Hepatocyte (in vitro differentiated cells): ENCODE measurements around the gene PSMB1. TPM values are rescaled to one million over a fixed set of nuclear protein-coding genes. Genes with fewer than 3 reads are reported as not detected.
"Not testable (repeated sequence)": the region's sequence is repeated elsewhere in the genome, so short reads cannot be mapped to it uniquely, and the experiment has no call there.

Experiments
- DNase-seq: peaks from one replicate; pipeline ENCODE4 v3.0.0-alpha.2; 2016; ENCODE audit warnings: low spot score
- H2AFZ ChIP-seq: fragments of 200-600 bp; sonication (generic); 2 replicates; pipeline ENCODE4 v1.6.0; 2016; ENCODE audit warnings: antibody characterized with exemption, mild to moderate bottlenecking
- H3K27ac ChIP-seq: fragments of 200-600 bp; sonication (generic); 2 replicates; pipeline ENCODE4 v1.5.1; 2016; ENCODE audit warnings: mild to moderate bottlenecking
- H3K27me3 ChIP-seq: fragments of 200-600 bp; sonication (generic); 2 replicates; pipeline ENCODE4 v1.6.1; 2016
- H3K36me3 ChIP-seq: fragments of 200-600 bp; sonication (generic); replicated peaks from 2 replicates; pipeline ENCODE4 v1.5.1; 2016; ENCODE audit warnings: low read depth; ENCODE audit not compliant: insufficient read depth
- H3K4me1 ChIP-seq: fragments of 200-600 bp; sonication (generic); 2 replicates; pipeline ENCODE4 v1.5.1; 2016; ENCODE audit warnings: mild to moderate bottlenecking, moderate library complexity; ENCODE audit not compliant: insufficient read depth
- H3K4me2 ChIP-seq: fragments of 200-600 bp; sonication (generic); 2 replicates; pipeline ENCODE4 v1.6.0; 2016
- H3K4me3 ChIP-seq: fragments of 200-600 bp; sonication (generic); 2 replicates; pipeline ENCODE4 v1.5.1; 2016; ENCODE audit warnings: mild to moderate bottlenecking
- H3K79me2 ChIP-seq: fragments of 200-600 bp; sonication (generic); 2 replicates; pipeline ENCODE4 v1.6.0; 2017; ENCODE audit warnings: mild to moderate bottlenecking
- H3K9me2 ChIP-seq: fragments of 200-600 bp; sonication (generic); replicated peaks from 2 replicates; pipeline ENCODE4 v1.6.0; 2017; ENCODE audit warnings: mild to moderate bottlenecking; ENCODE audit not compliant: insufficient read depth
- H3K9me3 ChIP-seq: fragments of 200-600 bp; sonication (generic); 2 replicates; pipeline ENCODE4 v1.5.1; 2016; ENCODE audit warnings: low read depth, mild to moderate bottlenecking
- H4K20me1 ChIP-seq: fragments of 200-600 bp; sonication (generic); 2 replicates; pipeline ENCODE4 v1.6.0; 2016; ENCODE audit warnings: mild to moderate bottlenecking; ENCODE audit not compliant: insufficient read depth, poor library complexity, severe bottlenecking
- EZH2 ChIP-seq: fragments of 200-600 bp; sonication (generic); IDR thresholded peaks from 2 replicates; pipeline ENCODE4 v1.6.1; 2016; ENCODE audit warnings: antibody characterized with exemption, mild to moderate bottlenecking, borderline replicate concordance
- EZH2phosphoT487 ChIP-seq: fragments of 200-600 bp; sonication (generic); IDR thresholded peaks from one replicate; pipeline ENCODE4 v1.6.1; 2018; ENCODE audit warnings: antibody characterized with exemption, mild to moderate bottlenecking, low read depth, moderate library complexity; ENCODE audit not compliant: unreplicated experiment, severe bottlenecking
- WGBS: methylation state at CpG from one replicate; pipeline ENCODE4 v1.1.6; 2016; ENCODE audit warnings: low lambda C conversion rate; ENCODE audit errors: missing lambda C conversion rate; 5-methylcytosine and 5-hydroxymethylcytosine counted together
- polyA plus RNA-seq: library from polyadenylated mRNA; unstranded; fragments of >200 nt; fragmentation: Nextera tagmentation; extraction: Ambion mirVana; gene quantifications from 2 replicates; pipeline ENCODE4 v1.2.1, GENCODE V29; 2016
- total RNA-seq: library from RNA; depleted of rRNA; stranded (reverse); fragments of >200 nt; gene quantifications from 2 replicates; pipeline ENCODE4 v1.2.3, GENCODE V29; 2014
- TF ChIP-seq, protein P1 (sequence below): fragments of 200-600 bp; sonication (generic); IDR thresholded peaks from 2 replicates; pipeline ENCODE4 v1.5.1; 2016; ENCODE audit warnings: antibody characterized with exemption, mild to moderate bottlenecking; ENCODE audit not compliant: poor library complexity

Gene PSMB1
- total and polyA plus RNA-seq, 2 experiments from 2014 or later, result 261 to 398 TPM

DNA sequence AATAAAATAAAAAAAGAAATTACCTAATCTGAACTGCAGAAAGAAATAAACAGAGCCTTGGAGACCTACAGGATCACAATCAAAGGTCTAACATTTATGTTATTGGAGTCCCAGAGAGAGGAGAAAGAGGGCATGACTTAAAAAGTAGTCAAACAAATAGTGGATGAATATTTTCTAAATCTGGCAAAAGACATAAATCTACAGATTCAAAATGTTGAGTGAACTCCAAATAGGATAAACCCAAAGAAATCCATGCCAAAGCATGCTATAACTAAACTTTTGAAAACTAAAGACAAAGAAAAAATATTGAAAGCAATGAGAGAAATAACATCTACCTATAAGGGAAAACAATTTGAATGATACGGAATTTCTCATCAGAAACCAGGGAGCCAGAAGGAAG lies 38.2 kb downstream of the PSMB1 start:
- Histone ChIP-seq H4K20me1 (no peaks in the 10 kb centered on the region), H3K79me2 (no peaks in the 10 kb centered on the region), H3K27ac (no peak overlapping the region), H3K4me1 (no peaks in the 10 kb centered on the region), H3K4me2 (no peak overlapping the region), H3K4me3 (no peak overlapping the region), H2AFZ (no peak overlapping the region), H3K36me3 (no peaks in the 10 kb centered on the region), H3K27me3 (no peaks in the 10 kb centered on the region), H3K9me3 (no peaks in the 10 kb centered on the region), H3K9me2 (no peaks in the 10 kb centered on the region)
- WGBS, result 96% methylated on average over 1 of the region's 1 CpG
- no peak for DNase-seq
- TF ChIP-seq EZH2phosphoT487 (no peak), EZH2 (no peak)
- TF ChIP-seq, protein P1, sequence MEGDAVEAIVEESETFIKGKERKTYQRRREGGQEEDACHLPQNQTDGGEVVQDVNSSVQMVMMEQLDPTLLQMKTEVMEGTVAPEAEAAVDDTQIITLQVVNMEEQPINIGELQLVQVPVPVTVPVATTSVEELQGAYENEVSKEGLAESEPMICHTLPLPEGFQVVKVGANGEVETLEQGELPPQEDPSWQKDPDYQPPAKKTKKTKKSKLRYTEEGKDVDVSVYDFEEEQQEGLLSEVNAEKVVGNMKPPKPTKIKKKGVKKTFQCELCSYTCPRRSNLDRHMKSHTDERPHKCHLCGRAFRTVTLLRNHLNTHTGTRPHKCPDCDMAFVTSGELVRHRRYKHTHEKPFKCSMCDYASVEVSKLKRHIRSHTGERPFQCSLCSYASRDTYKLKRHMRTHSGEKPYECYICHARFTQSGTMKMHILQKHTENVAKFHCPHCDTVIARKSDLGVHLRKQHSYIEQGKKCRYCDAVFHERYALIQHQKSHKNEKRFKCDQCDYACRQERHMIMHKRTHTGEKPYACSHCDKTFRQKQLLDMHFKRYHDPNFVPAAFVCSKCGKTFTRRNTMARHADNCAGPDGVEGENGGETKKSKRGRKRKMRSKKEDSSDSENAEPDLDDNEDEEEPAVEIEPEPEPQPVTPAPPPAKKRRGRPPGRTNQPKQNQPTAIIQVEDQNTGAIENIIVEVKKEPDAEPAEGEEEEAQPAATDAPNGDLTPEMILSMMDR, result no peak

DNA sequence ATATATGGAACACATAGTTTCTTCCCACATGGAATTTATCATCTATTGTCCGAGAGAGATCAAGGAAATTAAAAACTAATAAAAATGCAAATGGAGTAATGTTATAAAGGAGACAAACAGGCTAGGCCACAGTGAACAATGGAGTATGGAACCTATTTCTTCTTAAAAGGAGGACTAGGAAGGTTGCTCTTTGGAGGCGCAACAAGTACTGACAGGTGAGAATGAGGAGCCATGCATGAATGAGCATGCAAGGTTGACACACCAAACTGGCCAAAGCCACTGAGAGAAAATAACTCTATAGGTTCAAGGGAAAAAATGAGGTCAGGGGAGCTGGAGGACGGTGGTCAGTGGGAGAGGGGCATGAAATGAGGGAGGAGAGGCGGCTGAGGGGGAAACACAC lies 40.9 kb downstream of the PSMB1 start:
- Histone ChIP-seq H3K4me1 (no peaks in the 10 kb centered on the region), H3K9me2 (no peaks in the 10 kb centered on the region), H3K36me3 (no peaks in the 10 kb centered on the region), H3K9me3 (no peaks in the 10 kb centered on the region), H3K4me3 (no peak overlapping the region), H3K27me3 (no peaks in the 10 kb centered on the region), H3K4me2 (no peak overlapping the region), H4K20me1 (no peaks in the 10 kb centered on the region), H3K27ac (no peak overlapping the region), H2AFZ (no peak overlapping the region), H3K79me2 (no peaks in the 10 kb centered on the region)
- 89% methylated on average over 4 of the region's 4 CpGs for WGBS
- DNase-seq, result no peak
- TF ChIP-seq, protein P1, result no peak
- TF ChIP-seq EZH2 (no peak), EZH2phosphoT487 (no peak)

- Histone ChIP-seq H3K27ac (no peak overlapping the region), H3K27me3 (no peaks in the 10 kb centered on the region), H3K79me2 (no peaks in the 10 kb centered on the region), H3K36me3 (no peaks in the 10 kb centered on the region), H3K4me2 (no peak overlapping the region), H4K20me1 (no peaks in the 10 kb centered on the region), H3K9me3 (no peaks in the 10 kb centered on the region), H2AFZ (no peak overlapping the region), H3K9me2 (no peaks in the 10 kb centered on the region), H3K4me1 (no peaks in the 10 kb centered on the region), H3K4me3 (no peak overlapping the region)
- no peak for DNase-seq
- 89% methylated on average over 20 of the region's 20 CpGs for WGBS
- TF ChIP-seq EZH2 (no peak), EZH2phosphoT487 (no peak)
- TF ChIP-seq, protein P1, result no peak
Observed at GRCh38 chr6:170510631-170511030, 42.5 kb downstream of the PSMB1 start.

DNA sequence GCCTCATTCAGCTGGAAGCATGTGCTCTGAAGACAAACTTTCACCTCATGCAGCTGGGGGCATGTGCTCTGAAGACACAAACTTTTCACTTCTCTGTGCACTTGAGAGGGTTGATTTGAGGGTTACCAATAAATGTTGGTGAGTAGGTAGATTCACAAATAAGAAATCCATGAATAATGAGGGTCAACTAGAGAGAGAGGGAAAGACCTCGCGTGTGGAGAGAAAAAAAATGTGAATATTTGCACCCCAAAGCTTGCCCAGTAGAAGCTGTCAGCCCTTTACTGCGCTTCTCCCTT lies 43.4 kb downstream of the PSMB1 start:
- Histone ChIP-seq H3K27ac (no peak overlapping the region), H3K4me1 (no peaks in the 10 kb centered on the region), H3K79me2 (no peaks in the 10 kb centered on the region), H4K20me1 (no peaks in the 10 kb centered on the region), H3K27me3 (no peaks in the 10 kb centered on the region), H3K4me2 (no peak overlapping the region), H3K9me3 (no peaks in the 10 kb centered on the region), H3K36me3 (no peaks in the 10 kb centered on the region), H2AFZ (no peak overlapping the region), H3K4me3 (no peak overlapping the region), H3K9me2 (no peaks in the 10 kb centered on the region)
- 92% methylated on average over 3 of the region's 3 CpGs for WGBS
- TF ChIP-seq EZH2 (no peak), EZH2phosphoT487 (no peak)
- TF ChIP-seq, protein P1, result no peak
- DNase-seq, result no peak

DNA sequence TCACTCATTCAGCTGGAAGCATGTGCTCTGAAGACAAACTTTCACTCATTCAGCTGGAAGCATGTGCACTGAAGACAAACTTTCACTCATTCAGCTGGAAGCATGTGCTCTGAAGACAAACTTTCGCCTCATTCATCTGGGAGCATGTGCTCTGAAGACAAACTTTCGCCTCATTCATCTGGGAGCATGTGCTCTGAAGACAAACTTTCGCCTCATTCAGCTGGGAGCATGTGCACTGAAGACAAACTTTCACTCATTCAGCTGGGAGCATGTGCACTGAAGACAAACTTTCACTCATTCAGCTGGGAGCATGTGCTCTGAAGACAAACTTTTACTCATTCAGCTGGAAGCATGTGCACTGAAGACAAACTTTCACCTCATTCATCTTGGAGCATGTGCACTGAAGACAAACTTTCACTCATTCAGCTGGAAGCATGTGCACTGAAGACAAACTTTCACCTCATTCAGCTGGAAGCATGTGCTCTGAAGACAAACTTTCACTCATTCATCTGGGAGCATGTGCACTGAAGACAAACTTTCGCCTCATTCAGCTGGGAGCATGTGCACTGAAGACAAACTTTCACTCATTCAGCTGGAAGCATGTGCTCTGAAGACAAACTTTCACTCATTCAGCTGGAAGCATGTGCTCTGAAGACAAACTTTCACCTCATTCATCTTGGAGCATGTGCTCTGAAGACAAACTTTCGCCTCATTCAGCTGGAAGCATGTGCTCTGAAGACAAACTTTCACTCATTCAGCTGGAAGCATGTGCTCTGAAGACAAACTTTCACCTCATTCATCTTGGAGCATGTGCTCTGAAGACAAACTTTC lies 44.0 kb downstream of the PSMB1 start:
- H3K4me2 ChIP-seq, H3K27me3 ChIP-seq, H3K79me2 ChIP-seq, H3K27ac ChIP-seq, H3K4me3 ChIP-seq, DNase-seq, H2AFZ ChIP-seq, H3K36me3 ChIP-seq, H3K9me2 ChIP-seq, H4K20me1 ChIP-seq, H3K4me1 ChIP-seq, H3K9me3 ChIP-seq: not testable (repeated sequence)
- 95% methylated on average over 5 of the region's 5 CpGs for WGBS
